HL-60 (cell line): Measurements from ENCODE around the gene NDUFV3.
"Not testable (repeated sequence)": the region's sequence is repeated elsewhere in the genome, so short reads cannot be mapped to it uniquely, and the experiment has no call there.

Source experiments
- CTCF ChIP-seq: IDR thresholded peaks from one replicate; pipeline ENCODE4 v1.5.1; 2011; ENCODE audit warnings: low read length, control low read depth, inconsistent platforms; ENCODE audit not compliant: insufficient read depth
- GABPA ChIP-seq: IDR thresholded peaks from 2 replicates; pipeline ENCODE4 v1.6.1; 2012; ENCODE audit warnings: low read depth
- POLR2AphosphoS5 ChIP-seq: IDR thresholded peaks from 2 replicates; pipeline ENCODE4 v1.6.1; 2012; ENCODE audit warnings: low read depth
- SPI1 ChIP-seq: IDR thresholded peaks from 2 replicates; pipeline ENCODE4 v1.6.1; 2012; ENCODE audit warnings: low read depth, mild to moderate bottlenecking, borderline replicate concordance
- TF ChIP-seq, protein P1 (sequence below): IDR thresholded peaks from 2 replicates; pipeline ENCODE4 v1.6.1; 2012; ENCODE audit warnings: low read depth; ENCODE audit not compliant: insufficient replicate concordance

- TF ChIP-seq CTCF, SPI1, POLR2AphosphoS5, GABPA: not testable (repeated sequence)
- TF ChIP-seq, protein P1, sequence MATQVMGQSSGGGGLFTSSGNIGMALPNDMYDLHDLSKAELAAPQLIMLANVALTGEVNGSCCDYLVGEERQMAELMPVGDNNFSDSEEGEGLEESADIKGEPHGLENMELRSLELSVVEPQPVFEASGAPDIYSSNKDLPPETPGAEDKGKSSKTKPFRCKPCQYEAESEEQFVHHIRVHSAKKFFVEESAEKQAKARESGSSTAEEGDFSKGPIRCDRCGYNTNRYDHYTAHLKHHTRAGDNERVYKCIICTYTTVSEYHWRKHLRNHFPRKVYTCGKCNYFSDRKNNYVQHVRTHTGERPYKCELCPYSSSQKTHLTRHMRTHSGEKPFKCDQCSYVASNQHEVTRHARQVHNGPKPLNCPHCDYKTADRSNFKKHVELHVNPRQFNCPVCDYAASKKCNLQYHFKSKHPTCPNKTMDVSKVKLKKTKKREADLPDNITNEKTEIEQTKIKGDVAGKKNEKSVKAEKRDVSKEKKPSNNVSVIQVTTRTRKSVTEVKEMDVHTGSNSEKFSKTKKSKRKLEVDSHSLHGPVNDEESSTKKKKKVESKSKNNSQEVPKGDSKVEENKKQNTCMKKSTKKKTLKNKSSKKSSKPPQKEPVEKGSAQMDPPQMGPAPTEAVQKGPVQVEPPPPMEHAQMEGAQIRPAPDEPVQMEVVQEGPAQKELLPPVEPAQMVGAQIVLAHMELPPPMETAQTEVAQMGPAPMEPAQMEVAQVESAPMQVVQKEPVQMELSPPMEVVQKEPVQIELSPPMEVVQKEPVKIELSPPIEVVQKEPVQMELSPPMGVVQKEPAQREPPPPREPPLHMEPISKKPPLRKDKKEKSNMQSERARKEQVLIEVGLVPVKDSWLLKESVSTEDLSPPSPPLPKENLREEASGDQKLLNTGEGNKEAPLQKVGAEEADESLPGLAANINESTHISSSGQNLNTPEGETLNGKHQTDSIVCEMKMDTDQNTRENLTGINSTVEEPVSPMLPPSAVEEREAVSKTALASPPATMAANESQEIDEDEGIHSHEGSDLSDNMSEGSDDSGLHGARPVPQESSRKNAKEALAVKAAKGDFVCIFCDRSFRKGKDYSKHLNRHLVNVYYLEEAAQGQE = not testable (repeated sequence)
These were observed 18.8 kb downstream of the NDUFV3 start for GRCh38 chr21:42911920-42912319.
